ENCODE data around the gene AGBL4.
"Not testable (repeated sequence)": the region's sequence is repeated elsewhere in the genome, so short reads cannot be mapped to it uniquely, and the experiment has no call there.

Gene AGBL4

DNA sequence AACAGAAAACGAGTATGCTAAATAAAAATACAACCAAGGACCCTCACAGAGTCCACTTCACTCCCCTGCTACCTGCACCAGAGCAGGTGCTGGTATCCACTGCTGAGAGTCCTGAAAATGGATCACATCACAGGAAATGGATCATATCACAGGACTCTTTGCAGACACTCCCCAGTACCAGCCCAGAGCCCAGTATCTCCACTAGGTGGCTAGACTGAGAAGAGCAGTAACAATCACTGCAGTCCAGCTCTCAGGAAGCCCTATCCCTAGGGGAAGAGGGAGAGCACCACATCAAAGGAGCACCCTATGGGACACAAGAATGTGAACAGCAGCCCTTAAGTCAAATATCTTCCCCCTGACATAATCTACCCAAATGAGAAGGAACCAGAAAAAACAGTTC, 28.0 kb downstream of the AGBL4 start:
- no peak overlapping the region for H3K27ac ChIP-seq
- TF ChIP-seq, protein P1, sequence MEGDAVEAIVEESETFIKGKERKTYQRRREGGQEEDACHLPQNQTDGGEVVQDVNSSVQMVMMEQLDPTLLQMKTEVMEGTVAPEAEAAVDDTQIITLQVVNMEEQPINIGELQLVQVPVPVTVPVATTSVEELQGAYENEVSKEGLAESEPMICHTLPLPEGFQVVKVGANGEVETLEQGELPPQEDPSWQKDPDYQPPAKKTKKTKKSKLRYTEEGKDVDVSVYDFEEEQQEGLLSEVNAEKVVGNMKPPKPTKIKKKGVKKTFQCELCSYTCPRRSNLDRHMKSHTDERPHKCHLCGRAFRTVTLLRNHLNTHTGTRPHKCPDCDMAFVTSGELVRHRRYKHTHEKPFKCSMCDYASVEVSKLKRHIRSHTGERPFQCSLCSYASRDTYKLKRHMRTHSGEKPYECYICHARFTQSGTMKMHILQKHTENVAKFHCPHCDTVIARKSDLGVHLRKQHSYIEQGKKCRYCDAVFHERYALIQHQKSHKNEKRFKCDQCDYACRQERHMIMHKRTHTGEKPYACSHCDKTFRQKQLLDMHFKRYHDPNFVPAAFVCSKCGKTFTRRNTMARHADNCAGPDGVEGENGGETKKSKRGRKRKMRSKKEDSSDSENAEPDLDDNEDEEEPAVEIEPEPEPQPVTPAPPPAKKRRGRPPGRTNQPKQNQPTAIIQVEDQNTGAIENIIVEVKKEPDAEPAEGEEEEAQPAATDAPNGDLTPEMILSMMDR (IDR thresholded peaks at IDR 0.05) = peak; percentile 46
- no peak for TF ChIP-seq ZFX (IDR thresholded peaks at IDR 0.05; ENCODE audit: borderline replicate concordance)

DNA sequence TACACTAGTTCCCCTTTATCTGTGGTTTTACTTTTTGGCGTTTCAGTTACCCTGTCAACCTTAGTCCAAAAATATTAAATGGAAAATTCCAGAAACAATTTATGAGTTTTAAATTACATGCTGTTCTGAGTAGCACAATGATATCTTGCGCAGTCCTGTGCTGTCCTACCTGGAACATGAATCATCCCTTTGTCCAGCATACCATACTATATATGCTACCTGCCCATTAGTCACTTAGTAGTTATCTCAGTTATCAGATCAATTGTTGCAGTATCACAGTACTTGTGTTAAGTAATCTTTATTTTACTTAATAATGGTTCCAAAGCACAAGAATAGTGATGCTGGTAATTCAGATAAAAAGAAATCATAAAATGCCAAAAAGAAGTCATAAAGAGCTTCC, 52.7 kb downstream of the AGBL4 start:
- TF ChIP-seq ZFX (IDR thresholded peaks at IDR 0.05; ENCODE audit: borderline replicate concordance) = no peak
- TF ChIP-seq, protein P1 (IDR thresholded peaks at IDR 0.05) = no peak
- H3K27ac ChIP-seq = no peak overlapping the region

DNA sequence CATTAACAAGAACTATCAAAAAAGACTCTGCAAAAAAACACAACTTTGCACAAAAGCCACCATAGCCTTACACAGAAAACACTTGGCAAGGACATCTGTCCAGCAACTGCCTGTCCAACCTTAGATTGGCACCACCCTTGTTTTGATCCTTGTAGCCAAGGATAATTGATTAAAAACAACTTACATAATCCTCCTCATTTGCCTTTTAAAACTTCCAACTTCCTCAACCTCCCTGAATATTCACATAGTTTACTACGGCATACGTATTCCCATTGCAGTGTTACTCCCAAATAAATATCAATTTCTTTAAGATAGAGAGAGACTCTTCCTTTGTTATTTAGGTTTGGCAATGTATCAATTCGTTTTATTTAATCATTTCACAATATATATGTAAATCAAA, 72.4 kb downstream of the AGBL4 start:
- no peak overlapping the region for H3K27ac ChIP-seq
- TF ChIP-seq, protein P1 (IDR thresholded peaks at IDR 0.05) = no peak
- no peak for TF ChIP-seq ZFX (IDR thresholded peaks at IDR 0.05; ENCODE audit: borderline replicate concordance)

DNA sequence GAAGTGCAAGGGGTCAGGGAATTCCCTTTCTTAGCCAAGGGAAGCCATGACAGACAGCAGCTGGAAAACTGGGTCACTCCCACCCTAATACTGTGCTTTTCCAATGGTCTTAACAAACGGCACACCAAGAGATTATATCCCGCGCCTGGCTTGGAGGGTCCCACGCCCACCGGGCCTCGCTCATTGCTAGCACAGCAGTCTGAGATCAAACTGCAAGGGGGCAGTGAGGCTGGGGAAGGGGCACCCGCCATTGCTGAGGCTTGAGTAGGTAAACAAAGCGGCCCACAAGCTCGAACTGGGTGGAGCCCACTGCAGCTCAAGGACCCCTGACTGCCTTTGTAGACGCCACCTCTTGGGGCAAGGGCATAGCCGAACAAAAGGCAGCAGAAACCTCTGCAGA, 108.5 kb downstream of the AGBL4 start:
- H3K27ac ChIP-seq = not testable (repeated sequence)

DNA sequence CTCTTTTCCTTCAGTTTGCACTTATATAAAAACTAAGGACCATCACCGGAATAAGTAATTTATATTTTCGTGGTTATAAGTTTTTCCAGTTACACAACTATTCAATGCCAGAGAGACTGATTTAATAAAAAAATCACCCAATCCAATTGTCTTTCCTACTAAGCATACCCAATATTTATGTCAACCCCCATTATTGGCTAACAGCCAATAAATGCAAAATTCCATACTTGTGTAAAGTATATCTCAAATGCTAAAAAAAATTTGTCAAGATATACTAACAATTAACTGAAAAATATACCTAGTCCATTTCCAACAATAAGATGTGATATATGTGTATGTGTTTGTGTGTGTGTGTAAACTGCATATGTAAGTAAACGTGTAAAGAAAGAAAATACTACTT, 117.4 kb downstream of the AGBL4 start:
- TF ChIP-seq, protein P1 (IDR thresholded peaks at IDR 0.05) = no peak
- no peak for TF ChIP-seq ZFX (IDR thresholded peaks at IDR 0.05; ENCODE audit: borderline replicate concordance)
- H3K27ac ChIP-seq = no peak overlapping the region

DNA sequence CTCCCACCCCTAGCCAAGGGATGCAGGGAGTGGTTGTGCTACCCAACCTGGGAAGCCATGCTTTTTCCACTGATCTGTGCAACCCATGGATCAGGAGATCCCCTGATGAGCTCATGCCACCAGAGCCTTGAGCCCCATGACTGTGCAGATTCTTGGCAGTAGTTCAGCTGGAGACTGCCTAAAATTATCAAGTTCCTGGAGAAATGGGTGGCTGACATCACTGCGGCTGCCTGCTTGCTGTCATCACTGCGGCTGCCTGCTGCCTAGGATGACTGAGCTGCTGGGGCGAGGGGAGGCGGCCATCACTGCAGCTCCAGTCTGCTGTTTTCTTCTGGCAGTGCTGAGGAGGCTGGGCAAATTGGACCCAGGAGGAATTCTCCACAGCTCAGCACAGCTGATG, 159.2 kb downstream of the AGBL4 start:
- H3K27ac ChIP-seq = no peak overlapping the region
- no peak for TF ChIP-seq ZFX (IDR thresholded peaks at IDR 0.05; ENCODE audit: borderline replicate concordance)
- TF ChIP-seq, protein P1 (IDR thresholded peaks at IDR 0.05) = no peak

DNA sequence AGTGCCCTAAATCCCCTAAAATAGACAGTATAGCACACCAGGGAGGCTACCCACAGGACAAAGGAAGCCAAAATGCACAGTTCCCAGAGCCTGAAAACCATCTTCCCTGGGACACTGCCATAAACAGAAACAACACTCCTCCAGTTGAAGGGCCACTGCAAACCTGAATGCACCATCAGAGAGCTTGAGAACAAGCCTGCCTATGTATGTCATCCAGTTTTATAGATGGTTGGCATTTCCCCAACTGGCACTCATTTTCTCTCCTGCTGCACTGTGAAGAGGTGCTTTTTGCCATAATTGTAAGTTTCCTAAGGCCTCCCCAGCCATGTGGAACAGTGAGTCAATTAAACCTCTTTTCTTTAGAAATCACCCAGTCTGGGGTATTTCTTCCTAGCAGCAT, 169.0 kb downstream of the AGBL4 start:
- H3K27ac ChIP-seq = no peak overlapping the region
- no peak for TF ChIP-seq ZFX (IDR thresholded peaks at IDR 0.05; ENCODE audit: borderline replicate concordance)
- TF ChIP-seq, protein P1 (IDR thresholded peaks at IDR 0.05) = no peak

DNA sequence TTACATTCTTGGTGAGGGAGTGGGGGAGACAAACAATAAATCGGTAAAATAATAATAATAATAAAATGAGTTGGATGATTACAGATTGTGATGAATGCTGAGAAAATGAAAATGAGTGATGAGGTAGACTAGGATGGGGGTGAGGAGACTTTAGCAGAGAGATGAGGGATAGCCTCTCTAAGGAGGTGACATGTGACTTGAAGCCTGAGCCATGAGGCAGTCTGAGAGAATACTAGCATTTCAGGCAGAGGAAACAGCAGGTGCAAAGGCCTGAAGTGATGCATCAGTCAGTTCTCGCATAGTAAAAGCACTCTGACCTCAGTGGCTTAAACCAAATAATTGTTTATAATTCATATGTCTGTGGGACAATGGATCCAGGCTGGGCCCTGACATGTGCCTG, 181.2 kb downstream of the AGBL4 start:
- no peak for TF ChIP-seq ZFX (IDR thresholded peaks at IDR 0.05; ENCODE audit: borderline replicate concordance)
- TF ChIP-seq, protein P1 (IDR thresholded peaks at IDR 0.05) = no peak
- H3K27ac ChIP-seq = no peak overlapping the region

Data from 22Rv1 (cell line).